Thyroid gland (tissue), 4 donors: ENCODE measurements around the gene CCR7. TPM values are rescaled to one million over a fixed set of nuclear protein-coding genes. Genes with fewer than 3 reads are reported as not detected.

Source experiments
- DNase-seq, 2 donors: peaks; one replicate each; pipeline ENCODE4 v3.0.0-alpha.2; 2019
- H3K27ac ChIP-seq, 3 donors: fragments of 200-600 bp; sonication (generic); 1 replicate in 2 of 3; 2 replicates in 1 of 3; pipeline ENCODE4 v1.5.1; 2016 to 2019; ENCODE audit warnings: mild to moderate bottlenecking in 1 of 3, moderate library complexity in 1 of 3
- H3K27me3 ChIP-seq: fragments of 200-600 bp; sonication (generic); one replicate; pipeline ENCODE4 v1.5.1; 2019
- H3K36me3 ChIP-seq, 2 donors: fragments of 200-600 bp; sonication (generic); one replicate each; pipeline ENCODE4 v1.5.1; 2016 to 2019
- H3K4me1 ChIP-seq, 2 donors: fragments of 200-600 bp; sonication (generic); one replicate each; pipeline ENCODE4 v1.5.1; 2017 to 2019
- H3K4me3 ChIP-seq, 3 donors: fragments of 200-600 bp; sonication (generic); replicated peaks in 1 of 3; 1 replicate in 2 of 3; 2 replicates in 1 of 3; pipeline ENCODE4 v1.5.1; 2016; ENCODE audit warnings: mild to moderate bottlenecking in 1 of 3
- H3K9me3 ChIP-seq: fragments of 200-600 bp; sonication (generic); one replicate; pipeline ENCODE4 v1.5.1; 2017
- POLR2A ChIP-seq, 2 donors: fragments of 450-650 bp; IDR thresholded peaks; one replicate each; pipeline ENCODE4 v1.6.1; 2017; ENCODE audit warnings: antibody characterized with exemption in 2 of 2, mild to moderate bottlenecking in 2 of 2, moderate library complexity in 1 of 2
- WGBS, 2 donors: methylation state at CpG; one replicate each; pipeline ENCODE4 v1.1.5; 2017; 5-methylcytosine and 5-hydroxymethylcytosine counted together
- intact Hi-C: fragments of 100-400 bp; cut with DNase I; formaldehyde crosslinking; loops from one replicate; pipeline ENCODE4 v1.15.1; 2023
- total RNA-seq, 4 donors: library from RNA; depleted of rRNA; stranded (reverse); fragments of >200 nt; gene quantifications; one replicate each; pipeline ENCODE4 v1.2.3, GENCODE V29; 2016
- TF ChIP-seq, protein P1 (sequence below), 6 experiments: fragments of 200-600 bp in 3 of 6; fragments of 450-650 bp in 3 of 6; sonication (generic) in 3 of 6; IDR thresholded peaks; one replicate each; pipeline ENCODE4 v1.5.1; 2016 to 2019; ENCODE audit warnings: antibody characterized with exemption in 6 of 6, mild to moderate bottlenecking in 2 of 6, inconsistent platforms in 1 of 6, moderate library complexity in 1 of 6

Gene CCR7
- total RNA-seq, 4 donors from 2014 or later: 0.27 to 1.6 (median 0.93) TPM; not detected in 1

- TF ChIP-seq, protein P1, sequence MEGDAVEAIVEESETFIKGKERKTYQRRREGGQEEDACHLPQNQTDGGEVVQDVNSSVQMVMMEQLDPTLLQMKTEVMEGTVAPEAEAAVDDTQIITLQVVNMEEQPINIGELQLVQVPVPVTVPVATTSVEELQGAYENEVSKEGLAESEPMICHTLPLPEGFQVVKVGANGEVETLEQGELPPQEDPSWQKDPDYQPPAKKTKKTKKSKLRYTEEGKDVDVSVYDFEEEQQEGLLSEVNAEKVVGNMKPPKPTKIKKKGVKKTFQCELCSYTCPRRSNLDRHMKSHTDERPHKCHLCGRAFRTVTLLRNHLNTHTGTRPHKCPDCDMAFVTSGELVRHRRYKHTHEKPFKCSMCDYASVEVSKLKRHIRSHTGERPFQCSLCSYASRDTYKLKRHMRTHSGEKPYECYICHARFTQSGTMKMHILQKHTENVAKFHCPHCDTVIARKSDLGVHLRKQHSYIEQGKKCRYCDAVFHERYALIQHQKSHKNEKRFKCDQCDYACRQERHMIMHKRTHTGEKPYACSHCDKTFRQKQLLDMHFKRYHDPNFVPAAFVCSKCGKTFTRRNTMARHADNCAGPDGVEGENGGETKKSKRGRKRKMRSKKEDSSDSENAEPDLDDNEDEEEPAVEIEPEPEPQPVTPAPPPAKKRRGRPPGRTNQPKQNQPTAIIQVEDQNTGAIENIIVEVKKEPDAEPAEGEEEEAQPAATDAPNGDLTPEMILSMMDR (IDR thresholded peaks at IDR 0.05): no peak
- TF ChIP-seq POLR2A (IDR thresholded peaks at IDR 0.05): no peak
- 90 to 91% methylated on average over 6 of the region's 6 CpGs for WGBS, 2 donors
- H3K4me3 ChIP-seq: no peak overlapping the region
- H3K36me3 ChIP-seq: no peaks in the 10 kb centered on the region
- H3K9me3 ChIP-seq: no peaks in the 10 kb centered on the region
- H3K4me1 ChIP-seq: peaks cover 10 to 21% of the 10 kb centered on the region in 2 donors
- intact Hi-C loops: no loop called here
- no peak overlapping the region for H3K27ac ChIP-seq
- no peaks in the 10 kb centered on the region for H3K27me3 ChIP-seq
- DNase-seq: no peak
Observed at GRCh38 chr17:40605306-40605705, 40.0 kb upstream of the CCR7 start.

GRCh38 chr17:40604327-40605080 lies 39.2 kb upstream of the CCR7 start:
- Histone ChIP-seq H3K4me3 (no peak overlapping the region), H3K9me3 (no peaks in the 10 kb centered on the region), H3K27ac (no peak overlapping the region), H3K27me3 (no peaks in the 10 kb centered on the region), H3K36me3 (no peaks in the 10 kb centered on the region), H3K4me1 (peaks cover 10 to 26% of the 10 kb centered on the region in 2 donors)
- no peak for DNase-seq
- intact Hi-C loops: no loop called here
- TF ChIP-seq POLR2A (IDR thresholded peaks at IDR 0.05): no peak
- TF ChIP-seq, protein P1 (IDR thresholded peaks at IDR 0.05): no peak
- 87 to 89% methylated on average over 8 of the region's 8 CpGs for WGBS, 2 donors

GRCh38 chr17:40602445-40603443 lies 37.5 kb upstream of the CCR7 start:
- Histone ChIP-seq H3K4me3 (no peak overlapping the region), H3K27ac (no peak overlapping the region), H3K36me3 (no peaks in the 10 kb centered on the region), H3K27me3 (no peaks in the 10 kb centered on the region), H3K9me3 (no peaks in the 10 kb centered on the region), H3K4me1 (peaks cover 15 to 30% of the 10 kb centered on the region in 2 donors)
- intact Hi-C loops: no loop called here
- TF ChIP-seq, protein P1 (IDR thresholded peaks at IDR 0.05): no peak
- TF ChIP-seq POLR2A (IDR thresholded peaks at IDR 0.05): no peak
- WGBS, 2 donors: 89 to 90% methylated on average over 20 to 22 of the region's 22 CpGs
- no peak for DNase-seq

- Histone ChIP-seq H3K27ac (no peak overlapping the region), H3K4me1 (peaks cover 6 to 30% of the 10 kb centered on the region in 2 donors), H3K9me3 (no peaks in the 10 kb centered on the region), H3K4me3 (no peak overlapping the region), H3K27me3 (no peaks in the 10 kb centered on the region), H3K36me3 (no peaks in the 10 kb centered on the region)
- no peak for DNase-seq
- TF ChIP-seq, protein P1 (IDR thresholded peaks at IDR 0.05): no peak
- no peak for TF ChIP-seq POLR2A (IDR thresholded peaks at IDR 0.05)
- WGBS, 2 donors: 80 to 91% methylated on average over 8 of the region's 8 CpGs
- intact Hi-C loops: no loop called here
Observed at GRCh38 chr17:40600486-40601046, 35.3 kb upstream of the CCR7 start.
